Mesenchymal stem cell (in vitro differentiated cells and primary cell): Measurements from ENCODE around the gene ASH1L.

Experiments
- DNase-seq: peaks from one replicate; pipeline ENCODE4 v3.0.0-alpha.2; 2013
- H2AFZ ChIP-seq: one replicate; pipeline ENCODE4 v1.6.1; 2013; ENCODE audit warnings: low read depth, mild to moderate bottlenecking, control low read depth, inconsistent platforms, low read length, moderate library complexity
- H2AK5ac ChIP-seq: 2 replicates; pipeline ENCODE4 v1.6.1; 2013; ENCODE audit warnings: low read length, moderate library complexity, mild to moderate bottlenecking, inconsistent platforms; ENCODE audit not compliant: severe bottlenecking
- H2BK120ac ChIP-seq: one replicate; pipeline ENCODE4 v1.6.1; 2013; ENCODE audit warnings: low read depth, mild to moderate bottlenecking, inconsistent platforms, low read length, moderate library complexity
- H2BK12ac ChIP-seq, 2 experiments: one replicate each; pipeline ENCODE4 v1.6.1; 2013; ENCODE audit warnings: inconsistent platforms in 2 of 2, low read length in 2 of 2, mild to moderate bottlenecking in 2 of 2, moderate library complexity in 2 of 2, control low read depth in 1 of 2
- H2BK15ac ChIP-seq: one replicate; pipeline ENCODE4 v1.6.1; 2013; ENCODE audit warnings: mild to moderate bottlenecking, low read depth, inconsistent platforms; ENCODE audit not compliant: poor library complexity, severe bottlenecking
- H2BK5ac ChIP-seq: 2 replicates; pipeline ENCODE4 v1.6.1; 2013; ENCODE audit warnings: low read depth, mild to moderate bottlenecking, low read length, control low read depth, inconsistent platforms; ENCODE audit not compliant: poor library complexity, severe bottlenecking
- H3K14ac ChIP-seq, 2 experiments: one replicate each; pipeline ENCODE4 v1.6.1; 2013; ENCODE audit warnings: inconsistent platforms in 2 of 2, low read length in 2 of 2, control low read depth in 1 of 2, mild to moderate bottlenecking in 1 of 2, moderate library complexity in 1 of 2
- H3K18ac ChIP-seq, 2 experiments: one replicate each; pipeline ENCODE4 v1.6.1; 2013; ENCODE audit warnings: inconsistent platforms in 2 of 2, low read length in 2 of 2, control low read depth in 1 of 2, low read depth in 1 of 2, mild to moderate bottlenecking in 1 of 2
- H3K23ac ChIP-seq, 2 experiments: one replicate each; pipeline ENCODE4 v1.6.1; 2013; ENCODE audit warnings: inconsistent platforms in 2 of 2, low read length in 2 of 2, mild to moderate bottlenecking in 2 of 2, moderate library complexity in 2 of 2, control low read depth in 1 of 2
- H3K27ac ChIP-seq: 2 replicates; pipeline ENCODE4 v1.5.1; 2013; ENCODE audit warnings: mild to moderate bottlenecking, moderate library complexity, low read length, control low read depth, inconsistent platforms; ENCODE audit not compliant: poor library complexity, severe bottlenecking
- H3K27me3 ChIP-seq, 2 experiments: 2 replicates each; pipeline versions ENCODE4 v1.6.1 to v1.7.0; 2013; ENCODE audit warnings: low read length in 2 of 2, mild to moderate bottlenecking in 2 of 2, moderate library complexity in 2 of 2, control low read depth in 1 of 2, inconsistent platforms in 1 of 2; ENCODE audit not compliant: control insufficient read depth in 1 of 2, insufficient read depth in 1 of 2
- H3K36me3 ChIP-seq, 2 experiments: 2 replicates each; pipeline versions ENCODE4 v1.6.1 to v1.7.0; 2013; ENCODE audit warnings: low read length in 2 of 2, control low read depth in 1 of 2, inconsistent platforms in 1 of 2, low read depth in 1 of 2, mild to moderate bottlenecking in 1 of 2; ENCODE audit not compliant: insufficient read depth in 2 of 2, control insufficient read depth in 1 of 2
- H3K4ac ChIP-seq, 2 experiments: one replicate each; pipeline ENCODE4 v1.6.1; 2013; ENCODE audit warnings: inconsistent platforms in 2 of 2, low read length in 2 of 2, mild to moderate bottlenecking in 2 of 2, moderate library complexity in 2 of 2, control low read depth in 1 of 2, low read depth in 1 of 2
- H3K4me1 ChIP-seq: 2 replicates; pipeline ENCODE4 v1.6.1; 2013; ENCODE audit warnings: low read depth, low read length, control low read depth; ENCODE audit not compliant: control insufficient read depth, insufficient read depth
- H3K4me2 ChIP-seq: 2 replicates; pipeline ENCODE4 v1.6.1; 2013; ENCODE audit warnings: low read length, mild to moderate bottlenecking, inconsistent platforms; ENCODE audit not compliant: poor library complexity, severe bottlenecking
- H3K4me3 ChIP-seq, 2 experiments: 2 replicates each; pipeline versions ENCODE4 v1.5.1 to v1.7.0; 2013; ENCODE audit warnings: low read length in 2 of 2, mild to moderate bottlenecking in 2 of 2, control low read depth in 1 of 2, low read depth in 1 of 2; ENCODE audit not compliant: insufficient read depth in 1 of 2
- H3K79me1 ChIP-seq: replicated peaks from 2 replicates; pipeline ENCODE4 v1.6.1; 2013; ENCODE audit warnings: mild to moderate bottlenecking, control low read depth, low read length, inconsistent platforms; ENCODE audit not compliant: poor library complexity, severe bottlenecking
- H3K9ac ChIP-seq: 2 replicates; pipeline ENCODE4 v1.7.0; 2013; ENCODE audit warnings: mild to moderate bottlenecking, low read length, moderate library complexity
- H3K9me3 ChIP-seq: 2 replicates; pipeline ENCODE4 v1.7.0; 2013; ENCODE audit warnings: mild to moderate bottlenecking, low read length; ENCODE audit not compliant: control insufficient read depth
- H4K8ac ChIP-seq: one replicate; pipeline ENCODE4 v1.6.1; 2013; ENCODE audit warnings: inconsistent platforms, mild to moderate bottlenecking, low read length, moderate library complexity
- H4K91ac ChIP-seq: one replicate; pipeline ENCODE4 v1.6.1; 2013; ENCODE audit warnings: mild to moderate bottlenecking, low read length, inconsistent platforms
- WGBS: methylation state at CpG from one replicate; pipeline ENCODE4 v1.1.7; 2013; ENCODE audit warnings: mixed read lengths; 5-methylcytosine and 5-hydroxymethylcytosine counted together

ASH1L gene

GRCh38 chr1:155326020-155326526, 236.5 kb downstream of the ASH1L start:
- H4K91ac ChIP-seq = no peak overlapping the region
- peaks cover 24% of the 10 kb centered on the region for H3K79me1 ChIP-seq
- no peak overlapping the region for H2BK120ac ChIP-seq
- no peak overlapping the region for H3K18ac ChIP-seq
- H3K4me3 ChIP-seq = peak overlapping the region in 1 of 2 experiments; percentile 97
- H3K4ac ChIP-seq = no peak overlapping the region
- H2BK15ac ChIP-seq = no peak overlapping the region
- H3K9me3 ChIP-seq = no peaks in the 10 kb centered on the region
- H2AK5ac ChIP-seq = no peak overlapping the region
- H3K27ac ChIP-seq = no peak overlapping the region
- 89% methylated on average over 5 of the region's 6 CpGs for WGBS
- peaks cover 42 to 47% of the 10 kb centered on the region in 2 experiments for H3K36me3 ChIP-seq
- H2AFZ ChIP-seq = no peak overlapping the region
- H3K4me1 ChIP-seq = peaks cover 27% of the 10 kb centered on the region
- peak overlapping the region; percentile 94 for H3K9ac ChIP-seq
- peak overlapping the region; percentile 46 for H4K8ac ChIP-seq
- no peak overlapping the region for H3K14ac ChIP-seq
- H3K4me2 ChIP-seq = no peak overlapping the region
- no peaks in the 10 kb centered on the region for H3K27me3 ChIP-seq
- DNase-seq = no peak
- H2BK5ac ChIP-seq = no peak overlapping the region
- H3K23ac ChIP-seq = no peak overlapping the region
- H2BK12ac ChIP-seq = peak overlapping the region in 1 of 2 experiments; percentile 6

DNA sequence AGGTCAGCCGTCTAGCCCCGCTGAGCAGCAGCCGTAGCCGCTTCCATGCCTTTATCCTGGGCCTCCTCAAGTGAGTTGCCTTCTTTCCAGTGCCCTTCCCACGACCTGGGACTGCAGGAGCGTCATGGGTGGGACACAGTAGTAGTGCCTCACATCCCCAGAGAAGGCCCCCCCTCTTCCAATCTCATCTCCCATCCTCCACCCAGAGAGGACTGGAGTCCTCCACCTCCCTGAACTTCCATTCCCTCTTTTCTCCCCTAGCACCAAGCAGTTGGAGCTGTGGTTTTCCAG, 237.1 kb downstream of the ASH1L start:
- Histone ChIP-seq H2BK5ac (no peak overlapping the region), H2AFZ (no peak overlapping the region), H3K36me3 (peaks cover 42 to 44% of the 10 kb centered on the region in 2 experiments), H2BK120ac (no peak overlapping the region), H3K4me2 (peak overlapping the region; percentile 57), H4K8ac (peak overlapping the region; percentile 67), H3K27ac (no peak overlapping the region), H3K9ac (peak overlapping the region; percentile 94), H3K18ac (peak overlapping the region; percentile 34 to 72), H3K4me1 (peaks cover 32% of the 10 kb centered on the region), H3K4me3 (peak overlapping the region; percentile 63 to 97), H3K9me3 (no peaks in the 10 kb centered on the region), H4K91ac (peak overlapping the region; percentile 22), H2BK12ac (no peak overlapping the region), H3K79me1 (peaks cover 23% of the 10 kb centered on the region), H3K4ac (peak overlapping the region; percentile 29 to 35), H3K23ac (no peak overlapping the region), H2BK15ac (no peak overlapping the region), H3K14ac (peak overlapping the region in 1 of 2 experiments; percentile 50), H3K27me3 (no peaks in the 10 kb centered on the region), H2AK5ac (no peak overlapping the region)
- WGBS = 44% methylated on average over 6 of the region's 6 CpGs
- DNase-seq = no peak

GRCh38 chr1:155324717-155325602, 237.6 kb downstream of the ASH1L start:
- Histone ChIP-seq H3K36me3 (peaks cover 36 to 45% of the 10 kb centered on the region in 2 experiments), H3K18ac (peak overlapping the region; percentile 66 to 88), H3K9ac (peak overlapping the region; percentile 94), H4K8ac (peak overlapping the region; percentile 67), H2BK120ac (peak overlapping the region; percentile 19), H2BK5ac (no peak overlapping the region), H2BK15ac (peak overlapping the region; percentile 83), H4K91ac (peak overlapping the region; percentile 22), H3K14ac (peak overlapping the region in 1 of 2 experiments; percentile 89), H3K4ac (peak overlapping the region; percentile 29 to 91), H3K4me1 (peaks cover 34% of the 10 kb centered on the region), H3K27ac (peak overlapping the region; percentile 62), H3K27me3 (no peaks in the 10 kb centered on the region), H3K4me2 (peak overlapping the region; percentile 57), H3K9me3 (no peaks in the 10 kb centered on the region), H2BK12ac (peak overlapping the region in 1 of 2 experiments; percentile 49), H2AFZ (peak overlapping the region; percentile 68), H2AK5ac (no peak overlapping the region), H3K23ac (peak overlapping the region in 1 of 2 experiments; percentile 86), H3K79me1 (peaks cover 29% of the 10 kb centered on the region), H3K4me3 (peak overlapping the region; percentile 63 to 97)
- 8% methylated on average over 44 of the region's 59 CpGs for WGBS
- peak; percentile 76 for DNase-seq

- Histone ChIP-seq H4K8ac (peak overlapping the region; percentile 92), H3K23ac (peak overlapping the region in 1 of 2 experiments; percentile 86), H3K18ac (peak overlapping the region; percentile 83 to 98), H2BK120ac (peak overlapping the region; percentile 94), H3K4ac (peak overlapping the region in 1 of 2 experiments; percentile 98), H3K4me2 (peak overlapping the region; percentile 96), H3K9ac (peak overlapping the region; percentile 94), H2AFZ (peak overlapping the region; percentile 68), H3K4me1 (peaks cover 34% of the 10 kb centered on the region), H3K27me3 (no peaks in the 10 kb centered on the region), H3K36me3 (peaks cover 39 to 51% of the 10 kb centered on the region in 2 experiments), H2BK15ac (peak overlapping the region; percentile 82), H2AK5ac (no peak overlapping the region), H2BK5ac (peak overlapping the region; percentile 61), H2BK12ac (peak overlapping the region in 1 of 2 experiments; percentile 95), H3K9me3 (no peaks in the 10 kb centered on the region), H3K14ac (peak overlapping the region in 1 of 2 experiments; percentile 99), H3K79me1 (peaks cover 36% of the 10 kb centered on the region), H3K27ac (peak overlapping the region; percentile 96), H3K4me3 (peak overlapping the region; percentile 63 to 97), H4K91ac (peak overlapping the region; percentile 1)
- under 1% methylated on average over 30 of the region's 44 CpGs for WGBS
- peak; percentile 98 for DNase-seq
These were observed 238.4 kb downstream of the ASH1L start for GRCh38 chr1:155324037-155324716.
